K562 (cell line): ENCODE data around the gene CERS2. TPM values are rescaled to one million over a fixed set of nuclear protein-coding genes. Genes with fewer than 3 reads are reported as not detected.

Experiments used
- CREM ChIP-seq: IDR thresholded peaks from 2 replicates; pipeline ENCODE4 v1.6.1; 2014; ENCODE audit warnings: antibody characterized with exemption, low read depth
- FIP1L1 ChIP-seq: fragments of 200-400 bp; formaldehyde crosslinking; IDR thresholded peaks from 2 replicates; pipeline ENCODE4 v1.6.1; 2018; ENCODE audit warnings: mild to moderate bottlenecking, low read depth, low read length; ENCODE audit not compliant: poor library complexity, severe bottlenecking
- HNRNPK ChIP-seq: fragments of 200-400 bp; formaldehyde crosslinking; IDR thresholded peaks from one replicate; pipeline ENCODE4 v1.6.1; 2018; ENCODE audit warnings: mild to moderate bottlenecking, low read depth, low read length; ENCODE audit not compliant: poor library complexity, severe bottlenecking
- HNRNPLL ChIP-seq: fragments of 200-400 bp; formaldehyde crosslinking; IDR thresholded peaks from 2 replicates; pipeline ENCODE4 v1.6.1; 2017; ENCODE audit warnings: low read length, low read depth, mild to moderate bottlenecking; ENCODE audit not compliant: poor library complexity, severe bottlenecking
- MITF ChIP-seq: IDR thresholded peaks from 2 replicates; pipeline ENCODE4 v1.6.1; 2014; ENCODE audit warnings: antibody characterized with exemption
- PTTG1 ChIP-seq: fragments of 450-650 bp; IDR thresholded peaks from 2 replicates; pipeline ENCODE4 v1.6.1; 2016; ENCODE audit warnings: low read depth, mild to moderate bottlenecking, missing genetic modification characterization, missing compliant biosample characterization
- SRSF9 ChIP-seq: fragments of 200-400 bp; formaldehyde crosslinking; IDR thresholded peaks from 2 replicates; pipeline ENCODE4 v1.6.1; 2017; ENCODE audit warnings: low read depth, low read length, borderline replicate concordance
- XRCC3 ChIP-seq: fragments of 450-650 bp; IDR thresholded peaks from 2 replicates; pipeline ENCODE4 v1.6.1; 2017; ENCODE audit warnings: mild to moderate bottlenecking, moderate library complexity
- YBX1 ChIP-seq: fragments of 450-650 bp; IDR thresholded peaks from 2 replicates; pipeline ENCODE4 v1.7.1; 2016; ENCODE audit warnings: mild to moderate bottlenecking
- ZBTB43 ChIP-seq: sonication (generic); formaldehyde crosslinking; IDR thresholded peaks from 2 replicates; pipeline ENCODE4 v1.8.0; 2023; ENCODE audit warnings: mild to moderate bottlenecking, missing genetic modification reagents
- ZNF174 ChIP-seq: fragments of 250-450 bp; sonication (Bioruptor Pico); IDR thresholded peaks from 2 replicates; pipeline ENCODE4 v1.4.0; 2020; ENCODE audit warnings: mild to moderate bottlenecking
- ZNF436 ChIP-seq: fragments of 250-450, 450-650 bp; sonication (Bioruptor Pico); formaldehyde crosslinking; IDR thresholded peaks from 2 replicates; pipeline ENCODE4 v1.7.0; 2020; ENCODE audit warnings: mild to moderate bottlenecking
- ZNF444 ChIP-seq: fragments of 250-450 bp; sonication (Bioruptor Pico); IDR thresholded peaks from 2 replicates; pipeline ENCODE4 v1.4.0; 2020; ENCODE audit warnings: mild to moderate bottlenecking, moderate library complexity
- ZNF707 ChIP-seq: fragments of 250-450 bp; sonication (Bioruptor Pico); conservative IDR thresholded peaks from 2 replicates; pipeline ENCODE4 v1.8.0; 2022; ENCODE audit warnings: inconsistent platforms, mild to moderate bottlenecking, moderate library complexity
- polyA plus RNA-seq, 8 experiments: library from polyadenylated mRNA; depleted of rRNA in 4 of 8; stranded (reverse) in 5 of 8; unstranded in 3 of 8; fragments of >200 nt; fragmentation: Nextera tagmentation in 2 of 8; fragmentation: Illumina TruSeq in 1 of 8; extraction: Ambion mirVana in 2 of 8; extraction: Trizol in 1 of 8; gene quantifications; 2 replicates each; pipeline versions ENCODE4 v1.2.1 to v1.2.3, GENCODE V29; 2011 to 2014; ENCODE audit warnings: inconsistent platforms in 1 of 8, missing spikeins in 1 of 8
- total RNA-seq, 7 experiments: library from RNA; depleted of rRNA in 6 of 7; stranded (reverse); fragments of >200 nt in 6 of 7; fragmentation: Illumina TruSeq in 2 of 7; extraction: Trizol in 2 of 7; gene quantifications; 2 replicates each; pipeline versions ENCODE4 v1.2.1 to v1.2.3, GENCODE V29; 2011 to 2021; ENCODE audit warnings: low replicate concordance in 1 of 7
- TF ChIP-seq, protein P1 (sequence below), 2 experiments: fragments of 450-650 bp in 1 of 2; IDR thresholded peaks; 2 replicates each; pipeline ENCODE4 v1.6.1; 2011 to 2017; ENCODE audit warnings: low read depth in 2 of 2, antibody characterized with exemption in 1 of 2, borderline replicate concordance in 1 of 2, low read length in 1 of 2, mild to moderate bottlenecking in 1 of 2, mixed read lengths in 1 of 2; ENCODE audit not compliant: control insufficient read depth in 1 of 2
- TF ChIP-seq, protein P2 (sequence below): sonication (generic); formaldehyde crosslinking; IDR thresholded peaks from 2 replicates; pipeline ENCODE4 v1.8.0; 2023; ENCODE audit warnings: missing genetic modification reagents, mild to moderate bottlenecking, borderline replicate concordance

The CERS2 gene
- total and polyA plus RNA-seq, 9 of the 15 experiments (the other 6 are each of a cell fraction or from before 2014, with no cell fraction given): 23.4 to 295 (median 132) TPM

DNA sequence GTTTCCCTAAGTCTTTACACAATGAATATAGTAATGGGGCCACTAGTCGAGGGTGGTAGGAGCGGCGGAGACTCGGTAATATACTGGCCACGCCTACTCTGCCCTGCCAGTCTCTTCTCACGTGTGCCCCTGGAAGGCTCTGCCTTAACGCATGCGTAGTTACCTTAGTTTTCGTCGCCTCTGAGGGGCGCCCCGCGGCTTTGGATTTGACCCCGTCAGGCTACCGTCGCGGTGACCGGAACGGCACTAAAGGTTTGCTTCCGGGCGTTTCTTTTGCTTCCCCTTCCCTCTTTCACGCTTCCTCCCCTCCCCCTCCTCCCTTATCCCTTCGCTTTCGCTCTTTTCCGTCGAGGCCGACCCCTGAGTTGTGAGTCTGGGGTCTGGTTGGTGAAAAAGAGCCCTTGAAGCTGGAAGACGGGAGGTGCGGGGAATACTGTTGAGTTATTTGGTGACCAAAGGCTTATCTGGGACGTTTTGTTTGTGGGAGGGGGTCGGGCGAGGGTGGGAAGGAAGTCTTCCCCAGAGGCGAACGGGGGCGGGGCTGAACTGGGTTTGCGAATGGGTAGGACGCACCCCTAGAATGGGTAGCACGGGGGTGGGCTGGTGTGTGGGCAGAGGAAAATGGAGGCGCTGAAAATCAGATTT, 48.4 kb downstream of the CERS2 start, which contains the start of gene SETDB1 (continued):
- TF ChIP-seq, protein P1, sequence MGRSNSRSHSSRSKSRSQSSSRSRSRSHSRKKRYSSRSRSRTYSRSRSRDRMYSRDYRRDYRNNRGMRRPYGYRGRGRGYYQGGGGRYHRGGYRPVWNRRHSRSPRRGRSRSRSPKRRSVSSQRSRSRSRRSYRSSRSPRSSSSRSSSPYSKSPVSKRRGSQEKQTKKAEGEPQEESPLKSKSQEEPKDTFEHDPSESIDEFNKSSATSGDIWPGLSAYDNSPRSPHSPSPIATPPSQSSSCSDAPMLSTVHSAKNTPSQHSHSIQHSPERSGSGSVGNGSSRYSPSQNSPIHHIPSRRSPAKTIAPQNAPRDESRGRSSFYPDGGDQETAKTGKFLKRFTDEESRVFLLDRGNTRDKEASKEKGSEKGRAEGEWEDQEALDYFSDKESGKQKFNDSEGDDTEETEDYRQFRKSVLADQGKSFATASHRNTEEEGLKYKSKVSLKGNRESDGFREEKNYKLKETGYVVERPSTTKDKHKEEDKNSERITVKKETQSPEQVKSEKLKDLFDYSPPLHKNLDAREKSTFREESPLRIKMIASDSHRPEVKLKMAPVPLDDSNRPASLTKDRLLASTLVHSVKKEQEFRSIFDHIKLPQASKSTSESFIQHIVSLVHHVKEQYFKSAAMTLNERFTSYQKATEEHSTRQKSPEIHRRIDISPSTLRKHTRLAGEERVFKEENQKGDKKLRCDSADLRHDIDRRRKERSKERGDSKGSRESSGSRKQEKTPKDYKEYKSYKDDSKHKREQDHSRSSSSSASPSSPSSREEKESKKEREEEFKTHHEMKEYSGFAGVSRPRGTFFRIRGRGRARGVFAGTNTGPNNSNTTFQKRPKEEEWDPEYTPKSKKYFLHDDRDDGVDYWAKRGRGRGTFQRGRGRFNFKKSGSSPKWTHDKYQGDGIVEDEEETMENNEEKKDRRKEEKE (IDR thresholded peaks at IDR 0.05; ENCODE audit: borderline replicate concordance in 1 of 2, control insufficient read depth in 1 of 2, low read depth in 2 of 2, low read length in 1 of 2): 0 out of 4 replicates have a peak, but pooled peaks of 1 of the 2 experiments have one; percentile 55
- TF ChIP-seq ZNF436 (CRISPR knock-in tag): no peak
- no peak for TF ChIP-seq SRSF9
- TF ChIP-seq ZBTB43 (CRISPR knock-in tag): no peak
- no peak for TF ChIP-seq ZNF707 (CRISPR knock-in tag)
- peak; percentile 64; the same call in 1 of the 2 replicates for TF ChIP-seq ZNF444
- TF ChIP-seq CREM: peak; percentile 69
- TF ChIP-seq MITF: no peak
- TF ChIP-seq PTTG1 (tag): no peak
- TF ChIP-seq XRCC3: no peak
- no peak for TF ChIP-seq HNRNPK
- no peak for TF ChIP-seq YBX1
- no peak for TF ChIP-seq ZNF174 (CRISPR knock-in tag)
- TF ChIP-seq FIP1L1: no peak
- TF ChIP-seq, protein P2, sequence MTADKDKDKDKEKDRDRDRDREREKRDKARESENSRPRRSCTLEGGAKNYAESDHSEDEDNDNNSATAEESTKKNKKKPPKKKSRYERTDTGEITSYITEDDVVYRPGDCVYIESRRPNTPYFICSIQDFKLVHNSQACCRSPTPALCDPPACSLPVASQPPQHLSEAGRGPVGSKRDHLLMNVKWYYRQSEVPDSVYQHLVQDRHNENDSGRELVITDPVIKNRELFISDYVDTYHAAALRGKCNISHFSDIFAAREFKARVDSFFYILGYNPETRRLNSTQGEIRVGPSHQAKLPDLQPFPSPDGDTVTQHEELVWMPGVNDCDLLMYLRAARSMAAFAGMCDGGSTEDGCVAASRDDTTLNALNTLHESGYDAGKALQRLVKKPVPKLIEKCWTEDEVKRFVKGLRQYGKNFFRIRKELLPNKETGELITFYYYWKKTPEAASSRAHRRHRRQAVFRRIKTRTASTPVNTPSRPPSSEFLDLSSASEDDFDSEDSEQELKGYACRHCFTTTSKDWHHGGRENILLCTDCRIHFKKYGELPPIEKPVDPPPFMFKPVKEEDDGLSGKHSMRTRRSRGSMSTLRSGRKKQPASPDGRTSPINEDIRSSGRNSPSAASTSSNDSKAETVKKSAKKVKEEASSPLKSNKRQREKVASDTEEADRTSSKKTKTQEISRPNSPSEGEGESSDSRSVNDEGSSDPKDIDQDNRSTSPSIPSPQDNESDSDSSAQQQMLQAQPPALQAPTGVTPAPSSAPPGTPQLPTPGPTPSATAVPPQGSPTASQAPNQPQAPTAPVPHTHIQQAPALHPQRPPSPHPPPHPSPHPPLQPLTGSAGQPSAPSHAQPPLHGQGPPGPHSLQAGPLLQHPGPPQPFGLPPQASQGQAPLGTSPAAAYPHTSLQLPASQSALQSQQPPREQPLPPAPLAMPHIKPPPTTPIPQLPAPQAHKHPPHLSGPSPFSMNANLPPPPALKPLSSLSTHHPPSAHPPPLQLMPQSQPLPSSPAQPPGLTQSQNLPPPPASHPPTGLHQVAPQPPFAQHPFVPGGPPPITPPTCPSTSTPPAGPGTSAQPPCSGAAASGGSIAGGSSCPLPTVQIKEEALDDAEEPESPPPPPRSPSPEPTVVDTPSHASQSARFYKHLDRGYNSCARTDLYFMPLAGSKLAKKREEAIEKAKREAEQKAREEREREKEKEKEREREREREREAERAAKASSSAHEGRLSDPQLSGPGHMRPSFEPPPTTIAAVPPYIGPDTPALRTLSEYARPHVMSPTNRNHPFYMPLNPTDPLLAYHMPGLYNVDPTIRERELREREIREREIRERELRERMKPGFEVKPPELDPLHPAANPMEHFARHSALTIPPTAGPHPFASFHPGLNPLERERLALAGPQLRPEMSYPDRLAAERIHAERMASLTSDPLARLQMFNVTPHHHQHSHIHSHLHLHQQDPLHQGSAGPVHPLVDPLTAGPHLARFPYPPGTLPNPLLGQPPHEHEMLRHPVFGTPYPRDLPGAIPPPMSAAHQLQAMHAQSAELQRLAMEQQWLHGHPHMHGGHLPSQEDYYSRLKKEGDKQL (CRISPR knock-in tag): no peak
- TF ChIP-seq HNRNPLL: peak; percentile 63
